ELF-1 (cell line): ENCODE results near the gene EVI5L.

Experiments used
- DNase-seq: peaks from one replicate; pipeline ENCODE4 v3.0.0-alpha.2; 2016; ENCODE audit warnings: low read depth, low spot score

The EVI5L gene

GRCh38 chr19:7859831-7860713 is 30.1 kb downstream of the EVI5L start:
- DNase-seq: no peak

- DNase-seq: no peak
Measured at GRCh38 chr19:7860714-7861618, 30.9 kb downstream of the EVI5L start.

- no peak for DNase-seq
Measured at GRCh38 chr19:7861619-7862412, 31.8 kb downstream of the EVI5L start.

- DNase-seq: peak; percentile 49
Measured at GRCh38 chr19:7862413-7862951, 32.5 kb downstream of the EVI5L start.

GRCh38 chr19:7863157-7863970 is 33.3 kb downstream of the EVI5L start:
- DNase-seq: peak; percentile 53

GRCh38 chr19:7863971-7864689 is 34.1 kb downstream of the EVI5L start:
- DNase-seq: no peak

GRCh38 chr19:7864690-7865074 is 34.7 kb downstream of the EVI5L start:
- DNase-seq: no peak

- no peak for DNase-seq
Measured at GRCh38 chr19:7865262-7865911, 35.4 kb downstream of the EVI5L start.

- DNase-seq: no peak
Measured at GRCh38 chr19:7866399-7867091, 36.5 kb downstream of the EVI5L start.

- DNase-seq: no peak
Measured at GRCh38 chr19:7867092-7867844, 37.2 kb downstream of the EVI5L start.

- DNase-seq: no peak
Measured at GRCh38 chr19:7868326-7868670, 38.3 kb downstream of the EVI5L start.

- peak; percentile 91 for DNase-seq
Measured at GRCh38 chr19:7868671-7869452, 38.8 kb downstream of the EVI5L start.

- peak; percentile 82 for DNase-seq
Measured at GRCh38 chr19:7869453-7869909, 39.5 kb downstream of the EVI5L start.

- peak; percentile 89 for DNase-seq
Measured at GRCh38 chr19:7869910-7870511, 40.0 kb downstream of the EVI5L start.

- DNase-seq: peak; percentile 93
Measured at GRCh38 chr19:7870571-7871436, 40.8 kb downstream of the EVI5L start.
